Measurements from ENCODE around the gene SLC35F3.

SLC35F3 gene

DNA sequence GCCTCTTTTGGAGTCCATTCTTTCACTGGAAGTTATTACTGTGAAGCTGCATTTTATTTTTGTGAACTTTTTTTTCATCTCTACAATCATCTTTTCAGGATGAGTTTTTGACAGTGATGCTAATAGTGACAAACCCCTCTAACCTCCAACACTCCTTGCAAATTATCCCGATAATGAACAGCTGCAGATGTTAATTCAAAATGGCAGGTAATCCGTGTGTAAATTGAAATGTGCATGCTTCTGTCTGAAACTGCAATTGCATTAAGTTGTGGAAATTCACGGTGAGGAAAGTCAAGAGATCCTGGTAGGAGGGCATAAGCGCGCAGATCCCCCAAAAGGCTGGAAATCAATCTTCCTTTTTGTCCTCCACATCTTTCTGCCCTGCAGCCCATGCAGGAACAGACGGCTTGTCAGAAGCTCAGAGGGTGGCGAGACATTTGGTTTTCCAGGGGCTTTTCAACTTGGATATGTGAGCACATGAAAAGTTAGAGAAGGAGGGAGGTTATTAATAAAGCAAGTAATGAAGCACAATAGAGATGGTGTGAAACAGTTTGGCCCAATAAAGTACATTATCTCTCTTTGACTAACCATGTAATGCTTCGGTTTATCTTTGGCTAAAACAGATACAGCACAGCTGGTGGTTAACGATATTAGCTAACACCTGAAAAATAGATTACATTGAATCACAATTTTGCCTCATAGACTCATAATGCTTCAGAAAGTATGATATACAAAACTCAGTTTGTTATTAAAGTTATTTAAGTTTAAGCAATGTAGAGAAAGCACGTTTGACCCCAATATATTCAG is 325.3 kb downstream of the SLC35F3 start:
- no peaks in the 10 kb centered on the region for H3K4me1 ChIP-seq (ENCODE audit: control insufficient read depth in 1 of 2, insufficient read depth in 2 of 2, low read length in 2 of 2)
- peaks cover 6% of the 10 kb centered on the region for H3K27me3 ChIP-seq (ENCODE audit: low read depth, low read length)
- H3K27ac ChIP-seq (ENCODE audit: low read length), result no peak overlapping the region
- no peak overlapping the region for H3K4me3 ChIP-seq (ENCODE audit: low read depth in 1 of 2, low read length in 2 of 2)
- H3K9me3 ChIP-seq (ENCODE audit: control insufficient read depth in 1 of 2, low read length in 2 of 2), result no peaks in the 10 kb centered on the region
- no peaks in the 10 kb centered on the region for H3K36me3 ChIP-seq (ENCODE audit: control insufficient read depth in 1 of 2, insufficient read depth in 2 of 2, low read length in 2 of 2)

DNA sequence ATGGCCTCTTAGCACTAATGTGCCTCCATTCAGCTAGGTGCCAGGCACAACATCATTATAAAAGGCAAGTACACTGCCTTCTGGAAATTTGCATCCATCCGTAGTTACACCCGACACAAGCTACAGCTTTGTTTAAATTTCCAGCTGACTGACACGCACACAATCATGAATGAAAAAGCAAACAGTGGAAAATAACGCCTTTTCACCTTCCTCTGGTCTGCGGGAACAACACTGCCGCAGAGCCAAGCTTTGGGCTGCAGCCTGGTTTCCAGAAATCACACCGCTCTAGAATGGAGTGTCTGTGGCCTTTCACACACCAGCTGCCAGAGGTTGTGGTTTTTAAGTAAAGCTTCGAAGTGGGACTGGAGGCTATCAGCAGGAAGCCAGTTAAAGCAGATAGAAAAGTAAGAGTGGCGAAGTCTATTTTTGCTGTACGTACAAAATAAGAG is 326.0 kb downstream of the SLC35F3 start:
- H3K27ac ChIP-seq (ENCODE audit: low read length), result no peak overlapping the region
- H3K27me3 ChIP-seq (ENCODE audit: low read depth, low read length), result peaks cover 6% of the 10 kb centered on the region
- no peak overlapping the region for H3K4me3 ChIP-seq (ENCODE audit: low read depth in 1 of 2, low read length in 2 of 2)
- H3K9me3 ChIP-seq (ENCODE audit: control insufficient read depth in 1 of 2, low read length in 2 of 2), result no peaks in the 10 kb centered on the region
- no peaks in the 10 kb centered on the region for H3K36me3 ChIP-seq (ENCODE audit: control insufficient read depth in 1 of 2, insufficient read depth in 2 of 2, low read length in 2 of 2)
- H3K4me1 ChIP-seq (ENCODE audit: control insufficient read depth in 1 of 2, insufficient read depth in 2 of 2, low read length in 2 of 2), result peaks cover 0 to 2% of the 10 kb centered on the region in 2 donors

DNA sequence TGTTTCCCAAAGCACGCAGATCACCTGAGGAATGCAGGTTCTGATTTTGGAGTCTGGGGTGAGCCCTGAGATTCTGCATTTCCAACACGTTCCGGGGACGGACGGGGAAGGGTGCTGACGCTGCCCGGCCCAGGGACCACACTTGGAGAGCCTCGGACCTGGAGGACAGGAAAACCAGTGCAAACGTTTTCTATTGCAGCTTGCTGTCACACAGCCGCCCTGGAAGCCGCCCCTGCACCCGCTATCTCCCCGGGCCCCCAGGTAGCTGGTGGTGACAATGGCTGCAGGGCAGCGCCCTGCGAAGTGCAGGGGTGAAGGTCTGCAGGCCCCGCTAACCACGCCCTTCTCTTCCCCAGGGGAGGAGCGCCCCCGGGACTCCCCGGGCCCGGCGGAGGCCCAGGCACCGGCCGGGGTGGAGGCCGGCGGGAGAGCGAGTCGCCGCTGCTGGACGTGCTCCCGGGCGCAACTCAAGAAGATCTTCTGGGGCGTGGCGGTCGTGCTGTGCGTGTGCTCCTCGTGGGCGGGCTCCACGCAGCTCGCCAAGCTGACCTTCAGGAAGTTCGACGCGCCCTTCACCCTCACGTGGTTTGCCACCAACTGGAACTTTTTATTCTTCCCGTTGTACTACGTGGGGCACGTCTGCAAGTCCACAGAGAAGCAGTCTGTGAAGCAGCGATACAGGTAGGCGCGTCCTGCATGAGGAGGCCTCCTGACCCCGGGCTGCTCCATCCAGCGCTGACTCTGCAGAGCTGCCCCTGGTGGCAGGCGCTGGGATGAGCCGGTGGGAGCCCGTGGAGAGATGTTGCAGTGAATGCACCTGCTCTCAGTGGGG is 326.8 kb downstream of the SLC35F3 start:
- Histone ChIP-seq H3K27ac (ENCODE audit: low read length) (no peak overlapping the region), H3K27me3 (ENCODE audit: low read depth, low read length) (peaks cover 6% of the 10 kb centered on the region), H3K9me3 (ENCODE audit: control insufficient read depth in 1 of 2, low read length in 2 of 2) (no peaks in the 10 kb centered on the region), H3K4me1 (ENCODE audit: control insufficient read depth in 1 of 2, insufficient read depth in 2 of 2, low read length in 2 of 2) (peaks cover 0 to 6% of the 10 kb centered on the region in 2 donors), H3K36me3 (ENCODE audit: control insufficient read depth in 1 of 2, insufficient read depth in 2 of 2, low read length in 2 of 2) (no peaks in the 10 kb centered on the region), H3K4me3 (ENCODE audit: low read depth in 1 of 2, low read length in 2 of 2) (no peak overlapping the region)

DNA sequence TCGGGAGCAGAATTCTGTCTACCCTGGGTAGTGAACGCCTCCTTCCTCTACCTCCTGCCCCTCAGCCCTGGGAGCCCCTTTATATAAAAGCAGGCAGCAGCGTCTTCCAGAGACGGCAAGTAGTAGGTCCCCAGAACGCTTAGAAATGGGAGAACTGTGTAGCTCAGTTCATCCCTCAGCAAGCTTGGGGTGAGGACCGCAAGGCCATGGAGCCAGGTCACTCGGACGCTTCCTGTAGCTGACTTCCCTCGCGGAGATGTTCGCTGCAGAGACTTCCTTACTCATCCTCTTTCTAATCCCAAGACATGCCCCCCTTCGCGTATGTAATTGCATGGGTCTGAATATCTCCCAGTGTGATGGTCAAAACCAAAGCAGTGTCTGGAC is 327.4 kb downstream of the SLC35F3 start:
- Histone ChIP-seq H3K9me3 (ENCODE audit: control insufficient read depth in 1 of 2, low read length in 2 of 2) (no peaks in the 10 kb centered on the region), H3K4me1 (ENCODE audit: control insufficient read depth in 1 of 2, insufficient read depth in 2 of 2, low read length in 2 of 2) (peaks cover 0 to 6% of the 10 kb centered on the region in 2 donors), H3K27me3 (ENCODE audit: low read depth, low read length) (peaks cover 6% of the 10 kb centered on the region), H3K4me3 (ENCODE audit: low read depth in 1 of 2, low read length in 2 of 2) (no peak overlapping the region), H3K36me3 (ENCODE audit: control insufficient read depth in 1 of 2, insufficient read depth in 2 of 2, low read length in 2 of 2) (no peaks in the 10 kb centered on the region), H3K27ac (ENCODE audit: low read length) (no peak overlapping the region)

DNA sequence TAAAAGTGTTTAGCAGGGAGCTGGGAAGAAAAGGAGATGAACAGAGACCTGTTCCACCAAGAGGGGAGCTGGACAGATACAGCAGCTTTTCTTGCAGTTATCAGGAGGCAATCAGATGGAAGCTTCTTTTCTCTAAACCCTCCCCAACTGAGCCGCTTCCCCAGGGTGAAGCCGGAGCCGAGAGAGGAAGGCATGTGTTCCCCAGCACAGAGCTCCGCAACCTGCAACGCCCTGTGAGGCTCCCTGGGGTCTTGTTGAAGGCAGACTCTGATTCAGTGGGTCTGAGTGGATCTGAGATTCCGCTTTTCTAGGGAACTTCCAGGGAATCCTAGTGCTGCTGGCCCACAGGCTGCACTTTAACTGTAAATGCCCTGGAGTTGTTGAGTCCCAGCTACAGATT is 329.7 kb downstream of the SLC35F3 start:
- H3K4me3 ChIP-seq (ENCODE audit: low read depth in 1 of 2, low read length in 2 of 2), result no peak overlapping the region
- H3K9me3 ChIP-seq (ENCODE audit: control insufficient read depth in 1 of 2, low read length in 2 of 2), result no peaks in the 10 kb centered on the region

DNA sequence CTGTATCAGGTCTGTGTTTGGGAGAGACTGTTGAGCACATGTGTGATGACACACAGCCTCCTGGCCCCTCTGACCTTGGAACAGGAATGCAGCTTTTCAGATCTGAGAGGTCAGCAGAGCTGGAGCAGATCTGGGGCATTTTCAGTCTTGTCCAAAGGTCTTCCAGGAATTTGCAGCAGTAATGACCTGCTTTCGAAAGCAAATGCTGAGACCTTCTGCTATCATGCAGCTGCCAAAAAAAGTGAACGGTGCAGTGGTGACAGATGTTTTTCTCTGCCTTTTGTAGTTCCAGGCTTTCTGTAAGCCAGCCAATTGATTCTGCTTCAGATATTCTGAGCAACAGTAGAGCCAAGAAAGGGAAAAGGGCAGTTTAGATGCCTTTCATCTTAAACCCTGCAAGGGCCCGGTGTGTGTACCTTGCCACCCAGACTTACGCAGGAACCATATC is 331.0 kb downstream of the SLC35F3 start:
- Histone ChIP-seq H3K27ac (ENCODE audit: low read length) (no peak overlapping the region), H3K36me3 (ENCODE audit: control insufficient read depth in 1 of 2, insufficient read depth in 2 of 2, low read length in 2 of 2) (no peaks in the 10 kb centered on the region), H3K27me3 (ENCODE audit: low read depth, low read length) (peaks cover 5% of the 10 kb centered on the region)

More for the DNA sequence above, 329.7 kb downstream of the SLC35F3 start:
- Histone ChIP-seq H3K36me3 (ENCODE audit: control insufficient read depth in 1 of 2, insufficient read depth in 2 of 2, low read length in 2 of 2) (no peaks in the 10 kb centered on the region), H3K4me1 (ENCODE audit: control insufficient read depth in 1 of 2, insufficient read depth in 2 of 2, low read length in 2 of 2) (peaks cover 0 to 6% of the 10 kb centered on the region in 2 donors), H3K27me3 (ENCODE audit: low read depth, low read length) (peaks cover 6% of the 10 kb centered on the region), H3K27ac (ENCODE audit: low read length) (no peak overlapping the region)

DNA sequence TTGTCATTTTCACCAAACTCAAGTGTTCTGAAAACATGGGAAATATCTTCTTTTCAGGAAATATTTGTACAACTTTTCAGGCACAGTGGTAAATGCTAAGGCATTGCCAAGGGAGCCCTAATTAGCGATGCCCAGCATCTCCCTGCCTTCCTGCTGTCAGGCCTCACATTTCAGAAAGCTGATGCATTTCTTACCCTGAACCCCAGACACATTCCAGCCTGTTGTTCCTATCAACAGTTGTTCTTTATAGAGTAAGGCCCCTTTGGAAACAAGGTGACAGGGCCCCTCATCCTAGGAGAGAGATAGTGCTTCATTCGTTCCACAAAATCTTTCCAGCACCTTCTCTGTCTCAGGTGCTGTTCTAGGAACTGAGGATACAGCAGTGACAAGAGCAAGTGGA is 332.9 kb downstream of the SLC35F3 start:
- H3K4me3 ChIP-seq (ENCODE audit: low read depth in 1 of 2, low read length in 2 of 2), result no peak overlapping the region
- no peak overlapping the region for H3K27ac ChIP-seq (ENCODE audit: low read length)
- H3K27me3 ChIP-seq (ENCODE audit: low read depth, low read length), result no peaks in the 10 kb centered on the region
- H3K36me3 ChIP-seq (ENCODE audit: control insufficient read depth in 1 of 2, insufficient read depth in 2 of 2, low read length in 2 of 2), result no peaks in the 10 kb centered on the region
- H3K4me1 ChIP-seq (ENCODE audit: control insufficient read depth in 1 of 2, insufficient read depth in 2 of 2, low read length in 2 of 2), result peaks cover 0 to 6% of the 10 kb centered on the region in 2 donors
- no peaks in the 10 kb centered on the region for H3K9me3 ChIP-seq (ENCODE audit: control insufficient read depth in 1 of 2, low read length in 2 of 2)

More for the DNA sequence above, 331.0 kb downstream of the SLC35F3 start:
- Histone ChIP-seq H3K9me3 (ENCODE audit: control insufficient read depth in 1 of 2, low read length in 2 of 2) (no peaks in the 10 kb centered on the region), H3K4me1 (ENCODE audit: control insufficient read depth in 1 of 2, insufficient read depth in 2 of 2, low read length in 2 of 2) (peaks cover 0 to 6% of the 10 kb centered on the region in 2 donors), H3K4me3 (ENCODE audit: low read depth in 1 of 2, low read length in 2 of 2) (no peak overlapping the region)

DNA sequence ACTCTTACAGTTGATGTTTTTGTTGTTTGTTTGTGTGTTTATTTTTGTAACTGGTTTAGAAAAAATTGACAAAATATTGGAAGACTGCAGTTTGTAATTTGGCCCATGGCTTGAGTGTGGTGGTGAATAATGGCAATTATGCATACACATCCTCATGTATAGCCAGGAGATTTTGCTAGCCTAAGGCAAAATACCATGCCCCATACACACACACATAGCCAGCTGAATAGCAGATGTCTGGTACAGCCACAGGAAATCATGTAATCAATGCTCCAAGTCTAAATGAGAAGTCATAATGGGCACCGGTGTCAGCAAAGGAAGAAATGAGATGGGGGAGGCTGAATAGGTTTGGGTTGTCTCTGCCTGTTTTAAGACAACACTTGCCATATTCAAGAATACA is 333.6 kb downstream of the SLC35F3 start:
- no peak overlapping the region for H3K4me3 ChIP-seq (ENCODE audit: low read depth in 1 of 2, low read length in 2 of 2)
- no peak overlapping the region for H3K27ac ChIP-seq (ENCODE audit: low read length)
- no peaks in the 10 kb centered on the region for H3K27me3 ChIP-seq (ENCODE audit: low read depth, low read length)
- no peaks in the 10 kb centered on the region for H3K9me3 ChIP-seq (ENCODE audit: control insufficient read depth in 1 of 2, low read length in 2 of 2)
- H3K4me1 ChIP-seq (ENCODE audit: control insufficient read depth in 1 of 2, insufficient read depth in 2 of 2, low read length in 2 of 2), result peaks cover 0 to 6% of the 10 kb centered on the region in 2 donors
- no peaks in the 10 kb centered on the region for H3K36me3 ChIP-seq (ENCODE audit: control insufficient read depth in 1 of 2, insufficient read depth in 2 of 2, low read length in 2 of 2)

DNA sequence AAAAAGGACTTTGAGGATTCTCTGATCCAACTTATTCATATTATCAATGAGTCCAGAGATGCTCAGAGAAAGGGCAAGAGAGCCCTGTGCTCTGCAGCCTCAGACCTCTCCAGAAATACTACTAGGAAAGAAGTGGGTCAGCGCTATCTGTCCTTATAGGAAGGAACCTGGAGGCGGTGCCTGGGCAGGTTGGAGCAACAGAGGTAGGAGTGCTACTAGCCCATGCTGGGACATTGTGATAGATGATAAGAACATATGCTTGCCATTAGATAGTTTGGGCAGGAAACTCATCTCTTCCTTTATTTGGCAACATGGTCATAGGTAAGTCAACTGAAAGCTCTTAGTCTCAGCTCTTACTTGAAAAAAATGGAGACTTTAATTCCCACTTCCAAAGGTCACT is 335.0 kb downstream of the SLC35F3 start:
- Histone ChIP-seq H3K4me1 (ENCODE audit: control insufficient read depth in 1 of 2, insufficient read depth in 2 of 2, low read length in 2 of 2) (peaks cover 0 to 6% of the 10 kb centered on the region in 2 donors), H3K36me3 (ENCODE audit: control insufficient read depth in 1 of 2, insufficient read depth in 2 of 2, low read length in 2 of 2) (no peaks in the 10 kb centered on the region), H3K9me3 (ENCODE audit: control insufficient read depth in 1 of 2, low read length in 2 of 2) (no peaks in the 10 kb centered on the region), H3K27me3 (ENCODE audit: low read depth, low read length) (no peaks in the 10 kb centered on the region), H3K4me3 (ENCODE audit: low read depth in 1 of 2, low read length in 2 of 2) (no peak overlapping the region), H3K27ac (ENCODE audit: low read length) (no peak overlapping the region)

DNA sequence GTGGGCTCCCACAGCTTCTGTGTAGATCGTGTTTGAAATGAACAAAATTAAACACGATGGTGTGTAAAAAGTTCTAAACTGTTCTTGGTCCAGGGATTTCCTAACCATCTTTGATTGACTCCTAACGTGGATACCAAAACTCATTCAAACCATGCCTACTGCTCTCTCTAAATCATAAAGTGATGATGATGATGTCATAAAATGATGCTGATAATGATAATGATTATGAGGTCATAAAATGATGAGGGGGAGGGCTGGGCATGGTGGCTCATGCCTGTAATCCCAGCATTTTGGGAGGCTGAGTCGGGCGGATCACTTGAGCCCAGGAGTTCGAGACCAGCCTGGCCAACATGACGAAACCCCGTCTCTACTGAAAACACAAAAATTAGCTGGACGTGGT is 335.5 kb downstream of the SLC35F3 start:
- Histone ChIP-seq H3K36me3 (ENCODE audit: control insufficient read depth in 1 of 2, insufficient read depth in 2 of 2, low read length in 2 of 2) (no peaks in the 10 kb centered on the region), H3K9me3 (ENCODE audit: control insufficient read depth in 1 of 2, low read length in 2 of 2) (no peaks in the 10 kb centered on the region), H3K27me3 (ENCODE audit: low read depth, low read length) (no peaks in the 10 kb centered on the region), H3K4me3 (ENCODE audit: low read depth in 1 of 2, low read length in 2 of 2) (no peak overlapping the region), H3K27ac (ENCODE audit: low read length) (no peak overlapping the region), H3K4me1 (ENCODE audit: control insufficient read depth in 1 of 2, insufficient read depth in 2 of 2, low read length in 2 of 2) (peaks cover 0 to 6% of the 10 kb centered on the region in 2 donors)

DNA sequence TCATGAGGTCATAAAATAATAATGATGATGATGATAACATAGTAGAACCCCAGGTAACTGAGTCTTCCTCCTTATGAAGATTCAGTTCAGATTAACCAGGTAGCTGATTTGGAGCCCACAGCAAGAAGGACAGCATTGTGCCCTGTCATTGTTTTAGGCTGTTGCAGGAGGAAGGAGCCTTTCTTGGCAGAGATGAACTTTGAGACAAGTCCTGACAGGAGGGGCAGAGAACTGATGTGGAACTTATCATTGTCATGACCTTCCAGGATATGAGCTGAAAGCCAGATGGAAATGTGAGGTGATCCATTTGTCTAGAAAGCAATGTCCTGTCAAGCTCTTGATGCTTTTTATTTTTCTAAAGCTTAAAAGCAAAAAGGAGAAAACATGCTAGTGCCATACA is 336.2 kb downstream of the SLC35F3 start:
- Histone ChIP-seq H3K36me3 (ENCODE audit: control insufficient read depth in 1 of 2, insufficient read depth in 2 of 2, low read length in 2 of 2) (no peaks in the 10 kb centered on the region), H3K4me3 (ENCODE audit: low read depth in 1 of 2, low read length in 2 of 2) (no peak overlapping the region), H3K27me3 (ENCODE audit: low read depth, low read length) (no peaks in the 10 kb centered on the region), H3K4me1 (ENCODE audit: control insufficient read depth in 1 of 2, insufficient read depth in 2 of 2, low read length in 2 of 2) (peaks cover 0 to 2% of the 10 kb centered on the region in 2 donors), H3K27ac (ENCODE audit: low read length) (no peak overlapping the region), H3K9me3 (ENCODE audit: control insufficient read depth in 1 of 2, low read length in 2 of 2) (no peaks in the 10 kb centered on the region)
